ENCODE results near the gene AARS1.
"Not testable (repeated sequence)": the region's sequence is repeated elsewhere in the genome, so short reads cannot be mapped to it uniquely, and the experiment has no call there.

GRCh38 chr16:70249697-70250096 lies 39.6 kb downstream of the AARS1 start:
- not testable (repeated sequence) for TF ChIP-seq POLR2A, CTCF (IDR thresholded peaks at IDR 0.05)
